Pancreas (tissue), 10 donors: ENCODE measurements around the gene TNFRSF11A. TPM values are rescaled to one million over a fixed set of nuclear protein-coding genes. Genes with fewer than 3 reads are reported as not detected.

Experiments
- ATAC-seq, 4 donors: fragments of 200-7000 bp; cut with Tn5 transposase; one replicate each; pipeline versions ENCODE4 v1.8.0 to v1.9.1; 2020; ENCODE audit warnings: mild to moderate bottlenecking in 4 of 4, moderate library complexity in 4 of 4
- DNase-seq, 6 donors: peaks; one replicate each; pipeline ENCODE4 v3.0.0-alpha.2; 2020
- FAIRE-seq: peaks from 2 replicates; lab custom pipeline; 2012; peaks lifted over from hg19 to GRCh38; lab: Jason Lieb, UNC
- H3K27ac ChIP-seq, 4 donors: fragments of 200-600 bp; sonication (generic); 1 replicate in 3 of 4; 2 replicates in 1 of 4; pipeline versions ENCODE4 v1.5.0 to v1.8.0; 2020
- H3K27me3 ChIP-seq, 4 donors: fragments of 200-600 bp; one replicate each; pipeline ENCODE4 v1.8.0; 2021
- H3K36me3 ChIP-seq, 3 donors: fragments of 200-600 bp; sonication (generic) in 1 of 3; one replicate each; pipeline versions ENCODE4 v1.5.0 to v1.8.0; 2020 to 2021
- H3K4me1 ChIP-seq, 3 donors: fragments of 200-600 bp; one replicate each; pipeline ENCODE4 v1.8.0; 2021
- H3K4me3 ChIP-seq, 4 donors: fragments of 200-600 bp; sonication (generic) in 2 of 4; one replicate each; pipeline versions ENCODE4 v1.5.0 to v1.8.0; 2020 to 2021
- H3K9me3 ChIP-seq, 4 donors: fragments of 200-600 bp; one replicate each; pipeline ENCODE4 v1.8.0; 2021
- WGBS, 2 donors: extraction: QIAGEN DNeasy Blood & Tissue Kit; methylation state at CpG; one replicate each; pipeline ENCODE4 v1.1.7; 2013; 5-methylcytosine and 5-hydroxymethylcytosine counted together
- intact Hi-C, 3 donors: fragments of 100-400 bp; cut with DNase I; formaldehyde crosslinking; loops; one replicate each; pipeline versions ENCODE4 v1.11.1 to v1.14.2; 2022
- polyA plus RNA-seq, 2 donors: library from polyadenylated mRNA; stranded (reverse); fragments of 200-250 nt; gene quantifications; one replicate each; pipeline ENCODE4 v1.2.3, GENCODE V29; 2013
- total RNA-seq, 6 donors: library from RNA; stranded (reverse); fragmentation: NEBNext Ultra II Directional in 4 of 6; extraction: Animal tissue kit (Norgen Biotek cat#: 25700) in 4 of 6; gene quantifications; one replicate each; pipeline versions ENCODE4 v1.2.1 to v1.2.4, GENCODE V29; 2021 to 2023
- TF ChIP-seq, protein P1 (sequence below), 4 donors: fragments of 200-600 bp; sonication (generic) in 3 of 4; IDR thresholded peaks; one replicate each; pipeline versions ENCODE4 v1.5.0 to v1.8.0; 2021; ENCODE audit warnings: antibody characterized with exemption in 4 of 4
- donor health status: healthy with polysubstance abuse.
- donor health status: DM: no; HTN: no; CAD: no; lungs with moderate emphysema.
- donor health status: DM: no; HTN: no; CAD: no.
- donor health status: control.
- donor health status: control.
- donor health status: Bipolar disorder and iron deficiency.
- donor health status: DM: yes; HTN: yes; CAD: no.
- donor health status: DM: no; HTN: no; CAD: no.
- donor health status: DM: no; HTN: no; CAD: no.
- donor health status: DM: yes; HTN: yes; CAD: no.

The TNFRSF11A gene
- total and polyA plus RNA-seq, 8 donors = 0.80 to 6.2 (median 2.8) TPM

DNA sequence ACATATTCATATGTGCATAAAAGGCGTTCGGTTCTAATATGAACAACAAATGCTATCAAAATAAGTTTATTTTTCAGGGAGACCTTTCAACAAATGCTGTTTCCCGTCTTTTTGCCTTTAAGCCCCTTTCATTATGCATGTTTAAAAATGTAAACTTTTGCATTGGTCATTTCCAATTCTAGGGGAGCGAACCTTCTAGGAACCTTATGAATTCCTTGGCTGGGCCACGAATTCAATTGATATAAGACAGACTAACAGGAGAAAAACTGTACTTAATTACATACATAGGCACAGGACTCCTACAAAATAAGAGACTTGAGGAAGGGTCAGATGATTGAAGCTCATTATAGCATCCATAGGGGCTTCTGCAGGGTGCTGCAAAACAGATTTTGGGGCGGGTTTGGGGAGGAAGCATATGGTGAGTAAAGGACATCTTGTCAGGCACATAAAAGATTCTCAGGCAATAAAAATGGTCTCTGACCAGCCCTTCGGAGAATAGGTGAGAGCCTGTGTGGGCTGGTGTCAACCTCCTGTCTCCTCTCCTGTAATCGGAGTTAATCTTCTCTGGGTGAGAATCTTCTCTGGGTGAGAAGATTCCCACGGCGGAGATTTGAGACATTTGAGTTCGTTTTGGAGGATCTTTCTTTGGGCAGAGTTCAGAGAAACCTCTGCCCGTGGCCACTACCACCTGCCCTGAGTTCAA lies 1.7 kb downstream of the TNFRSF11A start:
- ATAC-seq (no peak), FAIRE-seq (no peak), DNase-seq (no peak)
- intact Hi-C loops = no loop called here
- Histone ChIP-seq H3K4me1 (peaks cover 0 to 26% (median 0%) of the 10 kb centered on the region in 3 donors), H3K4me3 (peak overlapping the region in 2 of 4 donors; percentile 26 to 43), H3K36me3 (no peaks in the 10 kb centered on the region), H3K27ac (no peak overlapping the region), H3K27me3 (peaks cover 0 to 7% (median 0%) of the 10 kb centered on the region in 4 donors), H3K9me3 (no peaks in the 10 kb centered on the region)
- TF ChIP-seq, protein P1, sequence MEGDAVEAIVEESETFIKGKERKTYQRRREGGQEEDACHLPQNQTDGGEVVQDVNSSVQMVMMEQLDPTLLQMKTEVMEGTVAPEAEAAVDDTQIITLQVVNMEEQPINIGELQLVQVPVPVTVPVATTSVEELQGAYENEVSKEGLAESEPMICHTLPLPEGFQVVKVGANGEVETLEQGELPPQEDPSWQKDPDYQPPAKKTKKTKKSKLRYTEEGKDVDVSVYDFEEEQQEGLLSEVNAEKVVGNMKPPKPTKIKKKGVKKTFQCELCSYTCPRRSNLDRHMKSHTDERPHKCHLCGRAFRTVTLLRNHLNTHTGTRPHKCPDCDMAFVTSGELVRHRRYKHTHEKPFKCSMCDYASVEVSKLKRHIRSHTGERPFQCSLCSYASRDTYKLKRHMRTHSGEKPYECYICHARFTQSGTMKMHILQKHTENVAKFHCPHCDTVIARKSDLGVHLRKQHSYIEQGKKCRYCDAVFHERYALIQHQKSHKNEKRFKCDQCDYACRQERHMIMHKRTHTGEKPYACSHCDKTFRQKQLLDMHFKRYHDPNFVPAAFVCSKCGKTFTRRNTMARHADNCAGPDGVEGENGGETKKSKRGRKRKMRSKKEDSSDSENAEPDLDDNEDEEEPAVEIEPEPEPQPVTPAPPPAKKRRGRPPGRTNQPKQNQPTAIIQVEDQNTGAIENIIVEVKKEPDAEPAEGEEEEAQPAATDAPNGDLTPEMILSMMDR (IDR thresholded peaks at IDR 0.05) = no peak
- WGBS, 2 donors = 38 to 48% methylated on average over 12 of the region's 12 CpGs

DNA sequence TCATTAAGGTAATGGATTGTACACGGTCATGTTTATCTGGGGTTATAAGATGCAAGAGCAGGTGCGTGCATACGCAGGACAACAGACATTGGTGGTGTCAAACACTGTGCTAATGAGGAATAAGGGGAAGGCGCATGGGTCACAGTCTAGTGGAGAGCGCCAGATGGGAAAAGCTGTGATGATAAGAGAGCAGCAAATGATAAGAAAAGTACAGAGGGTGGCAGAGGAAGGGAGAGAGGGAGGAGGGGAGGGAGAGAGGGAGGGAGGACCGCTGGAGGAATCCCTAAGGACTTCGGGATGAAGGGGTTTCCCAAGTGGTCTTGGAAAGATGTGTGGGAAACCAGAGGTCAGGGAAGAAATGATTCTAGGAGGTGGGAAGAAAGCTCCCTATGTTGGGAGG lies 2.9 kb downstream of the TNFRSF11A start:
- 44 to 54% methylated on average over 7 of the region's 7 CpGs for WGBS, 2 donors
- FAIRE-seq (no peak), DNase-seq (no peak), ATAC-seq (no peak)
- Histone ChIP-seq H3K4me1 (peaks cover 0 to 26% (median 0%) of the 10 kb centered on the region in 3 donors), H3K4me3 (no peak overlapping the region), H3K9me3 (no peaks in the 10 kb centered on the region), H3K36me3 (no peaks in the 10 kb centered on the region), H3K27me3 (peaks cover 0 to 7% (median 0%) of the 10 kb centered on the region in 4 donors), H3K27ac (no peak overlapping the region)
- TF ChIP-seq, protein P1 (IDR thresholded peaks at IDR 0.05) = no peak
- intact Hi-C loops = no loop called here

DNA sequence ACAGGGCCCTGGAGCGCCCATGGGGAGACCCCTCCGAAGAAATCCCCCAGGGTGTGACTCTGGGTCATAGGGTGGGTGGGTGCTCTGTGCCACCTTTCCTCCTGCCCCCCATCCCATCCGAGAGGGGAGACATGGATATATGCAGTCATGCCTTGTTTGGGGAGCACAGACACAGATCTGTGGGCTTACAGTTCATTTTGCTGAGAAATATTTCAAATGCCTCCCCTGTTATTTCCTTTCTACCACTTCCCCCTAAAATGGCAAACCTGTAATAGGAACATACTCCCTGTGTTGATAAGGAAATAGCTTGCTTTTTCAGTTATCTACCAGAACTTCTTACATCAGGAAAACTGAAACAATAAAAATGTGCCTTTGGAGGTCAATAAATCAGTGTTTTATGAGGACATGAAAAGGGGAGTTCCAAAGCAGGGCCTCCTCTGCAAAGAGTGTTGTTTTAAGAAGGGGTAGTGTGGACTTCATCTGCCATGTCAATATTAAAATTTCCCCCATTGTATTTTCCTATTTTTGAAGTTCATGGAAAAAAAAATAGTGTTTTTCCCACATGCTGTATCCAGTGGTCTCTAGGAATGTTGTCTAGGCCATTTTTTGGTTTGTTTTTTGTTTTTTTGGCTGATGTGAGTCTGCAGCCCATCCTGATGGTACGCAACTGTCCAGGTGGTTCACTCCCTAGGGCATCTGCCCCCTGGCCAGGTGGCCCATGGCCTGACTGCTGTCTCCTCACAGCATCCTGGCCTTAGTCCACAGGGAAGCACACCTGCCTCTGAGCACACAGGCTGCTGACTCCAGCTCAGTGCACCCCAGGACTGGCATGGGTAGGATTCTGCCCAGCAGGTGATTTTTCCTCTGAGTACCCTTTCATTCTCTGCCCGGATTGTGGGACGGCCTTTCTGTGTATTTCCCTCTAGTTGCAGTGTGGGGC lies 3.7 kb downstream of the TNFRSF11A start:
- Histone ChIP-seq H3K4me3 (no peak overlapping the region), H3K36me3 (no peaks in the 10 kb centered on the region), H3K9me3 (no peaks in the 10 kb centered on the region), H3K4me1 (peaks cover 0 to 26% (median 0%) of the 10 kb centered on the region in 3 donors), H3K27me3 (peaks cover 0 to 7% (median 0%) of the 10 kb centered on the region in 4 donors), H3K27ac (peak overlapping the region in 2 of 4 donors; percentile 54 to 60)
- WGBS, 2 donors = 68 to 78% methylated on average over 6 of the region's 6 CpGs
- FAIRE-seq (no peak), DNase-seq (no peak), ATAC-seq (no peak)
- intact Hi-C loops = no loop called here
- TF ChIP-seq, protein P1 (IDR thresholded peaks at IDR 0.05) = no peak

DNA sequence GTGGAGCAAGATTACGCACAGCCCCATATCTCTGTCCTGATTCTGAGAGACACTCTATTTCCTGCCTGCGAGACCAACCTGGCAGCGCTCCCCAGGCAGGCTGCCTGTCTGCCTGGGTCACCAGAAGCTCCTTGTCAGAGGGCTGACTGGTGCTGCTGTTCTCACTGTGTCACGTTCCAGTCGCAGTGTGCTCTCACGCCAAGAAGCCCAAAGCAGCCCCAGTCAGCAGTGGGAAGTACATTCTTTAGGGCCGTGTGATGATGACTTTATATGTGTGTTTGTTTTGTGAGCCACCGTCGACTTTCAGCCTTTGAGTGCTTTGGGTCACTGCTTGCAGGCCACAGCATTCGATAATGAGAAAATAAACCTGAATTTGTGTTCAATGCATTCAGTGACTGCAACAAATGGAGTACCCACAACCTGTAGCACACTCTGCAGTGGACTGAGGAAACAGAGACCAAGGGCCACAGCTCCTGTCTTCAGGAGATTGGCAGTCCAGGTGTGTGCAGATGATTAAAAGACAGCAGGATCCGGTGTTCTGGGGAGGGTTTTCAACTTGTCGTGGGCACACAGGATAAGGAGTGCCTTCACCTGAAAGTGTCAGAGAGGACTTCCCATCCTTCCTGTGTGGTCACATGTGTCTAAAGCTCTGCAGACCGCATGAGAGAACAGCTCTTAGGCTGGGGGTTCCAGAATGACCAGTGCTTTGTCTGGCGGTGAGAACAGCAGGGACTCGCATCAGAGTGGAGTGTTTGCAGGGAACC lies 4.8 kb downstream of the TNFRSF11A start:
- H3K9me3 ChIP-seq = no peaks in the 10 kb centered on the region
- peaks cover 0 to 22% (median 0%) of the 10 kb centered on the region in 3 donors for H3K4me1 ChIP-seq
- 54 to 55% methylated on average over 15 of the region's 15 CpGs for WGBS, 2 donors
- peak overlapping the region in 2 of 4 donors; percentile 54 to 60 for H3K27ac ChIP-seq
- TF ChIP-seq, protein P1 (IDR thresholded peaks at IDR 0.05) = no peak
- no peaks in the 10 kb centered on the region for H3K36me3 ChIP-seq
- FAIRE-seq (no peak), ATAC-seq (peak; percentile 15 to 49 (median 45)), DNase-seq (peak in 3 of 6 donors; percentile 20 to 43 (median 28))
- intact Hi-C loops = no loop called here
- peaks cover 0 to 7% (median 0%) of the 10 kb centered on the region in 4 donors for H3K27me3 ChIP-seq
- H3K4me3 ChIP-seq = no peak overlapping the region
